ENCODE results near the gene RAD52. TPM values are rescaled to one million over a fixed set of nuclear protein-coding genes. Genes with fewer than 3 reads are reported as not detected.
"Not testable (repeated sequence)": the region's sequence is repeated elsewhere in the genome, so short reads cannot be mapped to it uniquely, and the experiment has no call there.

Gene RAD52
- total and polyA plus RNA-seq, 2 donors from 2014 or later, result 6.4 to 17.1 TPM

DNA sequence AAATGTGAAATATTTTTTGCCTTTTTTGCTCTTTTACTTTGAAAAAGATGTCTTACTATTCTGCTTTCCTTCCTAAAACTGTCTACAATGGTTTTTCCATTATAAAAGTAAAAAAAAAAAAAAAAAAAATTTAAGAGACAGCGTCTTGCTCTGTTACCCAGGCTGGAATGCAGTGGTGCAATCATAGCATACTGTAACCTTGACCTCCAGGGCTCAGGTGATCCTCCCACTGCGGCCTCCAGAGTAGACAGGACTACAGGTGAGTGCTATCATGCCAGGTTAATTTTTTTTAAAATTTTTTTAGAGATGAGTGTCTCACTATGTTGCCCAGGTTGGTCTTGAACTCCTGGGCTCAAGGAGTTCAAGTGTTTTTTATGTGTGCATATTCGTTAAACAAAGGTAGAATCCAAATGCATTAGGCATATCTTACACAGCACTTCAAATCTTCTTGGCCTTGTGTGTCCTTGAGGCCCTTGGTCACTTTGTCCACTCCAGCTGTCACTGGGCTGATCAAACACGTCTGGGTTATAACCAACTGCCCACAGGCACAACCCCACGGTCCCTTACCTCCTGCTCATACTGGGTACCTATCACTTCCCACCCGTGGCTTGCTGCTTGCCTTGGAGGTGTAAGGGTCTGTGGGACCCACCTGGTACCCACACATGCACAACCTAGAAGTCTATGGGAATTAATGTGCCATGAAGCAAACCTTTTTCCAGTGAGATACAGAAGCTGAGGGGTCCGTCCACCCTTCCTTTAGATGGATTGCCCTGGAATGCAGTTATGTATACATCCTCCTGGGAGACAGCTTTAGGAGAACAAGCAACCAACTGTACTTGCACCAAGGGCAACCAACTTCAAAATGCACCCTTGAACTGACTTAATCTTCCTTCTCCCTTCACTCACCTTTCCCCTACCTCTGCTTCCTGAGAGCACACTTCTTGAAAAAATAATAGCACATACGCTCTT is 12.8 kb downstream of the RAD52 start:
- no peak overlapping the region for H3K27ac ChIP-seq (ENCODE audit: low read depth in 2 of 2, low read length in 2 of 2)
- no peak overlapping the region for H3K9ac ChIP-seq (ENCODE audit: low read length in 3 of 3)
- DNase-seq (no peak), FAIRE-seq (no peak)
- H3K4me1 ChIP-seq (ENCODE audit: control insufficient read depth in 2 of 3, insufficient read depth in 2 of 3, low read depth in 1 of 3, low read length in 3 of 3), result no peaks in the 10 kb centered on the region
- H3K36me3 ChIP-seq (ENCODE audit: control insufficient read depth in 2 of 3, insufficient read depth in 3 of 3, low read length in 3 of 3), result peaks cover 2 to 4% (median 3%) of the 10 kb centered on the region in 3 donors
- intact Hi-C loops (cut with DNase I), result no loop called here
- no peaks in the 10 kb centered on the region for H3K9me3 ChIP-seq (ENCODE audit: control insufficient read depth in 2 of 3, insufficient read depth in 1 of 3, low read length in 3 of 3)
- no peaks in the 10 kb centered on the region for H3K27me3 ChIP-seq (ENCODE audit: control insufficient read depth, insufficient read depth, low read length)
- TF ChIP-seq, protein P1, sequence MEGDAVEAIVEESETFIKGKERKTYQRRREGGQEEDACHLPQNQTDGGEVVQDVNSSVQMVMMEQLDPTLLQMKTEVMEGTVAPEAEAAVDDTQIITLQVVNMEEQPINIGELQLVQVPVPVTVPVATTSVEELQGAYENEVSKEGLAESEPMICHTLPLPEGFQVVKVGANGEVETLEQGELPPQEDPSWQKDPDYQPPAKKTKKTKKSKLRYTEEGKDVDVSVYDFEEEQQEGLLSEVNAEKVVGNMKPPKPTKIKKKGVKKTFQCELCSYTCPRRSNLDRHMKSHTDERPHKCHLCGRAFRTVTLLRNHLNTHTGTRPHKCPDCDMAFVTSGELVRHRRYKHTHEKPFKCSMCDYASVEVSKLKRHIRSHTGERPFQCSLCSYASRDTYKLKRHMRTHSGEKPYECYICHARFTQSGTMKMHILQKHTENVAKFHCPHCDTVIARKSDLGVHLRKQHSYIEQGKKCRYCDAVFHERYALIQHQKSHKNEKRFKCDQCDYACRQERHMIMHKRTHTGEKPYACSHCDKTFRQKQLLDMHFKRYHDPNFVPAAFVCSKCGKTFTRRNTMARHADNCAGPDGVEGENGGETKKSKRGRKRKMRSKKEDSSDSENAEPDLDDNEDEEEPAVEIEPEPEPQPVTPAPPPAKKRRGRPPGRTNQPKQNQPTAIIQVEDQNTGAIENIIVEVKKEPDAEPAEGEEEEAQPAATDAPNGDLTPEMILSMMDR (IDR thresholded peaks at IDR 0.05; ENCODE audit: borderline replicate concordance, extremely low read depth, insufficient read depth), result no peak
- no peak overlapping the region for H3K4me3 ChIP-seq (ENCODE audit: low read length in 3 of 3)

DNA sequence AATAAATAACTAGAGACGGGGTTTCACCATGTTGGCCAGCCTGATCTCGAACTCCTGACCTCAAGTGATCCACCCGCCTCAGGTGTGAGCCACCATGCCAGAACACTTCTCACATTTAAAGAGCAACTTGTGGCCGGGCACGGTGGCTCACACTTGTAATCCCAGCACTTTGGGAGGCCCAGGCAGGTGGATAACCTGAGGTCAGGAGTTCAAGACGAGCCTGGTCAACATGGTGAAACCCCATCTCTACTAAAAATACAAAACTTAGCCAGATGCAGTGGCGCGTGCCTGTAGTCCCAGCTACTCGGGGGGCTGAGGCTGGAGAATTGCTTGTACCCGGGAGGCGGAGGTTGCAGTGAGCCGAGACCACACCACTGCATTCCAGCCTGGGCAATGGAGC is 13.6 kb downstream of the RAD52 start:
- H3K4me1 ChIP-seq (ENCODE audit: control insufficient read depth in 2 of 3, insufficient read depth in 2 of 3, low read depth in 1 of 3, low read length in 3 of 3); H3K9me3 ChIP-seq (ENCODE audit: control insufficient read depth in 2 of 3, insufficient read depth in 1 of 3, low read length in 3 of 3); H3K4me3 ChIP-seq (ENCODE audit: low read length in 3 of 3); H3K27me3 ChIP-seq (ENCODE audit: control insufficient read depth, insufficient read depth, low read length); intact Hi-C loops (cut with DNase I); H3K27ac ChIP-seq (ENCODE audit: low read depth in 2 of 2, low read length in 2 of 2); FAIRE-seq; H3K9ac ChIP-seq (ENCODE audit: low read length in 3 of 3): not testable (repeated sequence)
- DNase-seq, result peak in 1 of 5 donors; percentile 12
- peaks cover 2 to 11% (median 5%) of the 10 kb centered on the region in 3 donors for H3K36me3 ChIP-seq (ENCODE audit: control insufficient read depth in 2 of 3, insufficient read depth in 3 of 3, low read length in 3 of 3)

DNA sequence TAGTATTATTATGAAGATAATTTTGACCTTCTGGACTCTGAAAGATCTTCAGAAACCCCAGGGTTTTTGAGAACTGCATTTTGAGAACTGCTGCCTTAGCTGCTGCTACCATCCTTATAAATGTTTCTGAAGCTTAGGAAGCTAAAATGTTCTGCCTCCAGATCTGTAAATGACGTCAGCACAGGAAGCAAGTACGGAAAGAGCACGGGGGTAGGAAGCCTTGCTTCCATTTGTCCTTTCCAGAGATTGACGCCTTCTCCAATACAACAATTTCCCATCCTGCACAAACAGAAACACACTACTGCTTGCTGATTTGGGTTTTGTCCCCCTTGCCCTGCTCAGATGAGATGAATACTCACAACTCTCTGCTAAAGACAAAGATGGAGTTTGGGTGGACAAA is 17.9 kb downstream of the RAD52 start:
- Histone ChIP-seq H3K36me3 (ENCODE audit: control insufficient read depth in 2 of 3, insufficient read depth in 3 of 3, low read length in 3 of 3) (peaks cover 7 to 34% (median 16%) of the 10 kb centered on the region in 3 donors), H3K27me3 (ENCODE audit: control insufficient read depth, insufficient read depth, low read length) (no peaks in the 10 kb centered on the region), H3K9me3 (ENCODE audit: control insufficient read depth in 2 of 3, insufficient read depth in 1 of 3, low read length in 3 of 3) (no peaks in the 10 kb centered on the region), H3K27ac (ENCODE audit: low read depth in 2 of 2, low read length in 2 of 2) (no peak overlapping the region), H3K9ac (ENCODE audit: low read length in 3 of 3) (no peak overlapping the region), H3K4me1 (ENCODE audit: control insufficient read depth in 2 of 3, insufficient read depth in 2 of 3, low read depth in 1 of 3, low read length in 3 of 3) (no peaks in the 10 kb centered on the region), H3K4me3 (ENCODE audit: low read length in 3 of 3) (no peak overlapping the region)
- TF ChIP-seq, protein P1 (IDR thresholded peaks at IDR 0.05; ENCODE audit: borderline replicate concordance, extremely low read depth, insufficient read depth), result no peak
- intact Hi-C loops (cut with DNase I), result no loop called here
- DNase-seq, result no peak
- no peak for FAIRE-seq

DNA sequence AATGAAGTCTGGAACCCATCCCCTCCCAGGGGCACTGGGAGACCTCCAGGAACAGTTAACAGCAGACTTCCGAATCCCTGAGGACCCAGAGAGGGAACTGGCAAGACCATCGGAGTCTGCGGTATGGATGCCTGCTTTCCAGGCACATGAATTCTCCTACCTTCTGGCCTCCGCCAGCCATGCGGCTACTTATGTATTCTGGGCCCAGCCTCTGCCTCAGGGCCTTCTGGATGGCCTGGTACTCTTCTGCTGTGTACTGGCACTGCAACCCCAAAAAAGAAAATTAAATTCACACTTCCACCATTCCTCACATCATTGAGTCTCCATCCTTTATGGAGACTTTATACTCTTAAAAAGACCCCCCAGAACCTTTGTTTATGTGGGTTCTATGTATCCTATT is 18.4 kb downstream of the RAD52 start:
- no peak overlapping the region for H3K4me3 ChIP-seq (ENCODE audit: low read length in 3 of 3)
- intact Hi-C loops (cut with DNase I), result no loop called here
- H3K27ac ChIP-seq (ENCODE audit: low read depth in 2 of 2, low read length in 2 of 2), result no peak overlapping the region
- no peaks in the 10 kb centered on the region for H3K27me3 ChIP-seq (ENCODE audit: control insufficient read depth, insufficient read depth, low read length)
- DNase-seq (no peak), FAIRE-seq (no peak)
- TF ChIP-seq, protein P1 (IDR thresholded peaks at IDR 0.05; ENCODE audit: borderline replicate concordance, extremely low read depth, insufficient read depth), result no peak
- no peak overlapping the region for H3K9ac ChIP-seq (ENCODE audit: low read length in 3 of 3)
- peaks cover 7 to 34% (median 18%) of the 10 kb centered on the region in 3 donors for H3K36me3 ChIP-seq (ENCODE audit: control insufficient read depth in 2 of 3, insufficient read depth in 3 of 3, low read length in 3 of 3)
- no peaks in the 10 kb centered on the region for H3K4me1 ChIP-seq (ENCODE audit: control insufficient read depth in 2 of 3, insufficient read depth in 2 of 3, low read depth in 1 of 3, low read length in 3 of 3)
- no peaks in the 10 kb centered on the region for H3K9me3 ChIP-seq (ENCODE audit: control insufficient read depth in 2 of 3, insufficient read depth in 1 of 3, low read length in 3 of 3)

Measured in kidney (tissue), 14 donors.